K562 (cell line): Measurements from ENCODE around the gene EFHC1. TPM values are rescaled to one million over a fixed set of nuclear protein-coding genes. Genes with fewer than 3 reads are reported as not detected.
A peak's percentile ranks its signal among the peaks of the same experiment; 100 is the strongest.

Experiments
- BACH1 ChIP-seq: fragments of 200-800 bp; sonication (Bioruptor generic); IDR thresholded peaks from 2 replicates; pipeline ENCODE4 v1.6.1; 2016; ENCODE audit warnings: missing genetic modification characterization, missing compliant biosample characterization
- CBFA2T3 ChIP-seq: fragments of 450-650 bp; IDR thresholded peaks from 2 replicates; pipeline ENCODE4 v1.6.1; 2017
- DPF2 ChIP-seq: fragments of 450-650 bp; IDR thresholded peaks from 2 replicates; pipeline ENCODE4 v1.6.1; 2016
- EHMT2 ChIP-seq: fragments of 450-650 bp; IDR thresholded peaks from 2 replicates; pipeline ENCODE4 v1.6.1; 2018; ENCODE audit warnings: antibody characterized with exemption
- ELK3 ChIP-seq: fragments of 450-650 bp; formaldehyde crosslinking; IDR thresholded peaks from 2 replicates; pipeline ENCODE4 v1.4.0; 2020; ENCODE audit warnings: mild to moderate bottlenecking
- FOXK2 ChIP-seq, 2 experiments: fragments of 450-650 bp; IDR thresholded peaks in 1 of 2; conservative IDR thresholded peaks in 1 of 2; 2 replicates each; pipeline ENCODE4 v1.6.1; 2016; ENCODE audit warnings: low read depth in 2 of 2, mild to moderate bottlenecking in 1 of 2
- KDM1A ChIP-seq, 2 experiments: fragments of 450-650 bp; IDR thresholded peaks; 2 replicates each; pipeline ENCODE4 v1.6.1; 2016; ENCODE audit warnings: mild to moderate bottlenecking in 2 of 2
- LARP7 ChIP-seq: fragments of 450-650 bp; IDR thresholded peaks from 2 replicates; pipeline ENCODE4 v1.6.1; 2016
- MAFG ChIP-seq: fragments of 450-650 bp; conservative IDR thresholded peaks from 2 replicates; pipeline ENCODE4 v1.6.1; 2016; ENCODE audit warnings: missing genetic modification characterization, missing compliant biosample characterization
- MCM5 ChIP-seq: fragments of 450-650 bp; IDR thresholded peaks from 2 replicates; pipeline ENCODE4 v1.6.1; 2016; ENCODE audit warnings: low read depth
- NFXL1 ChIP-seq: fragments of 450-650 bp; formaldehyde crosslinking; IDR thresholded peaks from 2 replicates; pipeline ENCODE4 v1.4.0; 2021; ENCODE audit warnings: mild to moderate bottlenecking
- PHB ChIP-seq: fragments of 250-450 bp; sonication (Bioruptor Pico); IDR thresholded peaks from 2 replicates; pipeline ENCODE4 v1.5.0; 2021
- POLR3A ChIP-seq: IDR thresholded peaks from 2 replicates; pipeline ENCODE4 v1.6.1; 2011; ENCODE audit warnings: borderline replicate concordance, mild to moderate bottlenecking, moderate library complexity; ENCODE audit not compliant: insufficient read length, insufficient read depth; ENCODE audit errors: extremely low read depth
- RAD51 ChIP-seq: fragments of 450-650 bp; IDR thresholded peaks from 2 replicates; pipeline ENCODE4 v1.7.1; 2016; ENCODE audit warnings: low read depth, mild to moderate bottlenecking, borderline replicate concordance
- RBM25 ChIP-seq: fragments of 200-400 bp; formaldehyde crosslinking; IDR thresholded peaks from 2 replicates; pipeline ENCODE4 v1.6.1; 2018; ENCODE audit warnings: low read length, low read depth, moderate library complexity; ENCODE audit not compliant: severe bottlenecking
- RBM39 ChIP-seq: fragments of 200-400 bp; formaldehyde crosslinking; optimal IDR thresholded peaks from 2 replicates; pipeline ENCODE3; 2018; ENCODE audit warnings: low read depth, low read length
- RREB1 ChIP-seq: fragments of 250-450 bp; sonication (Bioruptor Pico); IDR thresholded peaks from 2 replicates; pipeline ENCODE4 v1.4.0; 2020
- SIN3B ChIP-seq: fragments of 450-650 bp; IDR thresholded peaks from 2 replicates; pipeline ENCODE4 v1.6.1; 2017; ENCODE audit warnings: low read depth, mild to moderate bottlenecking, moderate library complexity
- STAT5B ChIP-seq: fragments of 250-450 bp; sonication (Bioruptor Pico); IDR thresholded peaks from 2 replicates; pipeline ENCODE4 v1.8.0; 2021; ENCODE audit warnings: mild to moderate bottlenecking, inconsistent platforms
- TARDBP ChIP-seq: fragments of 450-650 bp; IDR thresholded peaks from 2 replicates; pipeline ENCODE4 v1.6.1; 2016
- XRCC3 ChIP-seq: fragments of 450-650 bp; IDR thresholded peaks from 2 replicates; pipeline ENCODE4 v1.6.1; 2017; ENCODE audit warnings: mild to moderate bottlenecking, moderate library complexity
- ZNF133 ChIP-seq: fragments of 250-450 bp; sonication (Bioruptor Pico); IDR thresholded peaks from 2 replicates; pipeline ENCODE4 v1.4.0; 2020; ENCODE audit warnings: mild to moderate bottlenecking
- ZNF175 ChIP-seq: fragments of 200-800 bp; sonication (Bioruptor generic); IDR thresholded peaks from 2 replicates; pipeline ENCODE4 v1.6.1; 2016; ENCODE audit warnings: low read depth, mild to moderate bottlenecking, missing genetic modification characterization, missing compliant biosample characterization
- ZNF239 ChIP-seq: fragments of 250-450 bp; sonication (Bioruptor Pico); IDR thresholded peaks from 2 replicates; pipeline ENCODE4 v1.4.0; 2020; ENCODE audit warnings: mild to moderate bottlenecking
- ZNF274 ChIP-seq: IDR thresholded peaks from 2 replicates; pipeline ENCODE4 v1.6.1; 2011; ENCODE audit warnings: low read depth, mild to moderate bottlenecking, low read length, moderate library complexity, borderline replicate concordance
- ZNF449 ChIP-seq: fragments of 250-450 bp; sonication (Bioruptor Pico); IDR thresholded peaks from 2 replicates; pipeline ENCODE4 v1.8.0; 2022; ENCODE audit warnings: moderate library complexity, mild to moderate bottlenecking, inconsistent platforms
- polyA plus RNA-seq, 8 experiments: library from polyadenylated mRNA; depleted of rRNA in 4 of 8; stranded (reverse) in 5 of 8; unstranded in 3 of 8; fragments of >200 nt; fragmentation: Nextera tagmentation in 2 of 8; fragmentation: Illumina TruSeq in 1 of 8; extraction: Ambion mirVana in 2 of 8; extraction: Trizol in 1 of 8; gene quantifications; 2 replicates each; pipeline versions ENCODE4 v1.2.1 to v1.2.3, GENCODE V29; 2011 to 2014; ENCODE audit warnings: inconsistent platforms in 1 of 8, missing spikeins in 1 of 8
- total RNA-seq, 7 experiments: library from RNA; depleted of rRNA in 6 of 7; stranded (reverse); fragments of >200 nt in 6 of 7; fragmentation: Illumina TruSeq in 2 of 7; extraction: Trizol in 2 of 7; gene quantifications; 2 replicates each; pipeline versions ENCODE4 v1.2.1 to v1.2.3, GENCODE V29; 2011 to 2021; ENCODE audit warnings: low replicate concordance in 1 of 7

EFHC1 gene
- total and polyA plus RNA-seq, 9 of the 15 experiments (the other 6 are each of a cell fraction or from before 2014, with no cell fraction given) = 9.5 to 31.0 (median 14.9) TPM

GRCh38 chr6:52417675-52418111 is 2.4 kb upstream of the EFHC1 start (continued):
- TF ChIP-seq ZNF449 (CRISPR knock-in tag) = no peak
- TF ChIP-seq ELK3 (CRISPR knock-in tag) = no peak
- TF ChIP-seq MCM5 = no peak
- no peak for TF ChIP-seq RBM25
- TF ChIP-seq EHMT2 = 0 out of 2 replicates have a peak, but pooled peaks have one; percentile 14
- no peak for TF ChIP-seq SIN3B
- no peak for TF ChIP-seq RAD51
- no peak for TF ChIP-seq LARP7
- TF ChIP-seq CBFA2T3 = peak; percentile 70
- no peak for TF ChIP-seq PHB (CRISPR knock-in tag)
- no peak for TF ChIP-seq FOXK2 (conservative IDR thresholded peaks at IDR 0.05 in 1 of 2, IDR thresholded peaks at IDR 0.05 in 1 of 2; ENCODE audit: low read depth in 2 of 2)
- no peak for TF ChIP-seq XRCC3
- TF ChIP-seq STAT5B = no peak
- TF ChIP-seq KDM1A (IDR thresholded peaks at IDR 0.05) = peak; percentile 78 to 87
- TF ChIP-seq DPF2 = peak; percentile 81
- TF ChIP-seq RBM39 = no peak
- peak; percentile 97 for TF ChIP-seq MAFG (tag)
- no peak for TF ChIP-seq ZNF239 (CRISPR knock-in tag)
- peak; percentile 88 for TF ChIP-seq BACH1 (tag)
- TF ChIP-seq ZNF274 = no peak
- TF ChIP-seq RREB1 = no peak
- no peak for TF ChIP-seq POLR3A
- no peak for TF ChIP-seq ZNF133
- no peak for TF ChIP-seq TARDBP
- no peak for TF ChIP-seq ZNF175 (CRISPR knock-in tag)
- TF ChIP-seq NFXL1 = no peak
